Measurements from ENCODE around the gene FUT8.

DNA sequence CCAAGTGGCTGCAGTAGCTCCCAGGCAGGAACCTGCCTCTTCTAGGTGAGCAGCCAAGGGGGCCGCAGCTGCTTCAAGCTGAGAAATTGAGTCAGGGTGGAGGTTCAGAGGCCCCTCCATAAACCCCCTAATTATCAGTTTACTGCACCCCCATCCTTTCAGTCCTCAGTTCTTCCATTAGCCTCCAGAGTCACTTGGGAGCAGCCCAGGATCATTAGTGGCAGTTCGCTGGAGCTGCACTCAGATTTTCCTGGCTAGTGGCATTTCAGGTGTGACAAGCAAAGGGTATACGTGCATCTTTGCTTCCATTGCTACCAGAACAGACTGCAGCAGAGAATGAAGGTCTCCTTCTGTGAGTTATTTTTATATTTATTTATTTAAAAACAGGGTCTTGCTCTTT is 358.7 kb downstream of the FUT8 start:
- TF ChIP-seq, protein P1, sequence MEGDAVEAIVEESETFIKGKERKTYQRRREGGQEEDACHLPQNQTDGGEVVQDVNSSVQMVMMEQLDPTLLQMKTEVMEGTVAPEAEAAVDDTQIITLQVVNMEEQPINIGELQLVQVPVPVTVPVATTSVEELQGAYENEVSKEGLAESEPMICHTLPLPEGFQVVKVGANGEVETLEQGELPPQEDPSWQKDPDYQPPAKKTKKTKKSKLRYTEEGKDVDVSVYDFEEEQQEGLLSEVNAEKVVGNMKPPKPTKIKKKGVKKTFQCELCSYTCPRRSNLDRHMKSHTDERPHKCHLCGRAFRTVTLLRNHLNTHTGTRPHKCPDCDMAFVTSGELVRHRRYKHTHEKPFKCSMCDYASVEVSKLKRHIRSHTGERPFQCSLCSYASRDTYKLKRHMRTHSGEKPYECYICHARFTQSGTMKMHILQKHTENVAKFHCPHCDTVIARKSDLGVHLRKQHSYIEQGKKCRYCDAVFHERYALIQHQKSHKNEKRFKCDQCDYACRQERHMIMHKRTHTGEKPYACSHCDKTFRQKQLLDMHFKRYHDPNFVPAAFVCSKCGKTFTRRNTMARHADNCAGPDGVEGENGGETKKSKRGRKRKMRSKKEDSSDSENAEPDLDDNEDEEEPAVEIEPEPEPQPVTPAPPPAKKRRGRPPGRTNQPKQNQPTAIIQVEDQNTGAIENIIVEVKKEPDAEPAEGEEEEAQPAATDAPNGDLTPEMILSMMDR (IDR thresholded peaks at IDR 0.05), result no peak
- no peak for TF ChIP-seq POLR2A (IDR thresholded peaks at IDR 0.05)
